LoVo (cell line): Measurements from ENCODE around the gene RNF115.
"Not testable (repeated sequence)": the region's sequence is repeated elsewhere in the genome, so short reads cannot be mapped to it uniquely, and the experiment has no call there.

ENCODE experiments used
- DNase-seq: peaks from one replicate; pipeline ENCODE4 v3.0.0-alpha.2; 2016; ENCODE audit warnings: low spot score

RNF115 gene

GRCh38 chr1:145823565-145824498 is at the start of gene RNF115, which contains the start of gene POLR3C:
Gene RNF115 (minus strand): TSS chr1:145824095. CDS start chr1:145823873, 222 bp downstream.
Gene POLR3C (plus strand): TSS chr1:145824200. CDS start chr1:145825777, 1,577 bp downstream.
- peak; percentile 88 for DNase-seq

GRCh38 chr1:145871994-145872924 is 48.4 kb upstream of the RNF115 start:
- DNase-seq = no peak

- DNase-seq = no peak
These were observed 44.3 kb upstream of the RNF115 start for GRCh38 chr1:145868232-145868631.

- no peak for DNase-seq
These were observed 39.6 kb upstream of the RNF115 start for GRCh38 chr1:145863282-145864018.

GRCh38 chr1:145859491-145860023 is 35.7 kb upstream of the RNF115 start:
- DNase-seq = peak; percentile 86

GRCh38 chr1:145858901-145859490 is 35.1 kb upstream of the RNF115 start, which contains the start of gene PIAS3:
Gene PIAS3 (minus strand): TSS chr1:145859081. CDS start chr1:145858990, 91 bp downstream.
- DNase-seq = peak; percentile 95

- DNase-seq = peak; percentile 30
These were observed 34.5 kb upstream of the RNF115 start for GRCh38 chr1:145858238-145858900.

- no peak for DNase-seq
These were observed 33.3 kb upstream of the RNF115 start for GRCh38 chr1:145857170-145857569.

GRCh38 chr1:145855426-145855948 is 31.6 kb upstream of the RNF115 start:
- DNase-seq = no peak

GRCh38 chr1:145849356-145850160 is 25.7 kb upstream of the RNF115 start:
- no peak for DNase-seq

GRCh38 chr1:145847827-145848226 is 23.9 kb upstream of the RNF115 start:
- DNase-seq = no peak

GRCh38 chr1:145846201-145846612 is 22.3 kb upstream of the RNF115 start:
- no peak for DNase-seq

- DNase-seq = peak; percentile 82
These were observed 21.7 kb upstream of the RNF115 start, which contains the start of gene NUDT17 for GRCh38 chr1:145845514-145846161. Gene NUDT17 (plus strand): TSS chr1:145845630. CDS start chr1:145845641, 11 bp downstream.

GRCh38 chr1:145845144-145845513 is 21.2 kb upstream of the RNF115 start:
- DNase-seq = no peak

- DNase-seq = no peak
These were observed 19.1 kb upstream of the RNF115 start for GRCh38 chr1:145843031-145843430.

GRCh38 chr1:145837656-145838055 is 13.8 kb upstream of the RNF115 start:
- no peak for DNase-seq

- DNase-seq = not testable (repeated sequence)
These were observed 6.9 kb upstream of the RNF115 start for GRCh38 chr1:145830810-145831209.

GRCh38 chr1:145828367-145829026 is 4.6 kb upstream of the RNF115 start:
- DNase-seq = no peak
